K562 (cell line): Measurements from ENCODE around the gene COASY. TPM values are rescaled to one million over a fixed set of nuclear protein-coding genes. Genes with fewer than 3 reads are reported as not detected.
A peak's percentile ranks its signal among the peaks of the same experiment; 100 is the strongest.

Experiments
- BCL6 ChIP-seq: fragments of 250-450 bp; sonication (Bioruptor Pico); IDR thresholded peaks from 2 replicates; pipeline ENCODE4 v1.4.0; 2020
- BMI1 ChIP-seq: fragments of 150-350 bp; IDR thresholded peaks from 2 replicates; pipeline ENCODE4 v1.6.1; 2014; ENCODE audit warnings: low read length
- HDGF ChIP-seq: fragments of 450-650 bp; IDR thresholded peaks from 2 replicates; pipeline ENCODE4 v1.6.1; 2016
- KDM4B ChIP-seq, 2 experiments: fragments of 450-650 bp in 1 of 2; sonication (generic) in 1 of 2; IDR thresholded peaks; 2 replicates each; pipeline ENCODE4 v1.6.1; 2016 to 2017; ENCODE audit warnings: borderline replicate concordance in 2 of 2, antibody characterized with exemption in 1 of 2, low read depth in 1 of 2, mild to moderate bottlenecking in 1 of 2
- L3MBTL2 ChIP-seq: fragments of 450-650 bp; IDR thresholded peaks from 2 replicates; pipeline ENCODE4 v1.6.1; 2016; ENCODE audit warnings: mild to moderate bottlenecking, moderate library complexity
- MED1 ChIP-seq: sonication (generic); formaldehyde crosslinking; IDR thresholded peaks from 2 replicates; pipeline ENCODE4 v1.8.1; 2023; ENCODE audit warnings: missing genetic modification reagents, borderline replicate concordance
- MYBL2 ChIP-seq, 2 experiments: fragments of 450-650 bp in 1 of 2; sonication (generic) in 1 of 2; formaldehyde crosslinking in 1 of 2; IDR thresholded peaks; 2 replicates each; pipeline versions ENCODE4 v1.6.1 to v1.8.1; 2017 to 2022; ENCODE audit warnings: borderline replicate concordance in 1 of 2, inconsistent platforms in 1 of 2, low read depth in 1 of 2, mild to moderate bottlenecking in 1 of 2, missing genetic modification reagents in 1 of 2, moderate library complexity in 1 of 2
- NONO ChIP-seq, 2 experiments: fragments of 200-400 bp in 1 of 2; fragments of 450-650 bp in 1 of 2; formaldehyde crosslinking in 1 of 2; IDR thresholded peaks; 2 replicates each; pipeline ENCODE4 v1.6.1; 2017; ENCODE audit warnings: low read depth in 2 of 2, mild to moderate bottlenecking in 2 of 2, moderate library complexity in 2 of 2, low read length in 1 of 2
- NR3C1 ChIP-seq: sonication (generic); formaldehyde crosslinking; IDR thresholded peaks from 2 replicates; pipeline ENCODE4 v1.8.1; 2022; ENCODE audit warnings: missing genetic modification reagents
- PHF21A ChIP-seq: fragments of 450-650 bp; IDR thresholded peaks from 2 replicates; pipeline ENCODE4 v1.6.1; 2017; ENCODE audit warnings: low read depth, borderline replicate concordance
- PRPF4 ChIP-seq: fragments of 200-400 bp; formaldehyde crosslinking; IDR thresholded peaks from one replicate; pipeline ENCODE4 v1.6.1; 2017; ENCODE audit warnings: low read length, low read depth, mild to moderate bottlenecking; ENCODE audit not compliant: insufficient read depth, poor library complexity, severe bottlenecking
- PTTG1 ChIP-seq: fragments of 450-650 bp; IDR thresholded peaks from 2 replicates; pipeline ENCODE4 v1.6.1; 2016; ENCODE audit warnings: low read depth, mild to moderate bottlenecking, missing genetic modification characterization, missing compliant biosample characterization
- RB1 ChIP-seq: fragments of 450-650 bp; IDR thresholded peaks from 2 replicates; pipeline ENCODE4 v1.6.1; 2017; ENCODE audit warnings: low read depth, mild to moderate bottlenecking
- SAFB ChIP-seq: fragments of 200-400 bp; formaldehyde crosslinking; IDR thresholded peaks from 2 replicates; pipeline ENCODE4 v1.6.1; 2017; ENCODE audit warnings: low read depth, low read length, borderline replicate concordance
- SAP30 ChIP-seq: fragments of 200-600 bp; sonication (generic); IDR thresholded peaks from 2 replicates; pipeline ENCODE4 v1.6.1; 2012; ENCODE audit warnings: borderline replicate concordance, low read depth, mild to moderate bottlenecking, moderate library complexity, low read length, control low read depth, inconsistent platforms; ENCODE audit not compliant: insufficient read depth, poor library complexity, severe bottlenecking
- SMAD3 ChIP-seq: fragments of 450-650 bp; formaldehyde crosslinking; conservative IDR thresholded peaks from 2 replicates; pipeline ENCODE4 v1.4.0; 2020; ENCODE audit warnings: mild to moderate bottlenecking
- SMARCB1 ChIP-seq: IDR thresholded peaks from 2 replicates; pipeline ENCODE4 v1.6.1; 2011; ENCODE audit warnings: improper control_type of control experiment, low read depth; ENCODE audit not compliant: insufficient read length
- SPI1 ChIP-seq: IDR thresholded peaks from 2 replicates; pipeline ENCODE4 v1.6.1; 2011; ENCODE audit warnings: low read depth, low read length, control low read depth, borderline replicate concordance
- TAL1 ChIP-seq: fragments of 450-650 bp; IDR thresholded peaks from 2 replicates; pipeline ENCODE4 v1.6.1; 2016; ENCODE audit warnings: mild to moderate bottlenecking
- ZBTB8A ChIP-seq: fragments of 450-650 bp; IDR thresholded peaks from 2 replicates; pipeline ENCODE4 v1.6.1; 2018; ENCODE audit warnings: mild to moderate bottlenecking, moderate library complexity; ENCODE audit not compliant: partially characterized antibody
- ZFPM2 ChIP-seq: fragments of 250-450 bp; sonication (Bioruptor Pico); IDR thresholded peaks from 2 replicates; pipeline ENCODE4 v1.5.1; 2022; ENCODE audit warnings: mild to moderate bottlenecking
- ZNF175 ChIP-seq: fragments of 200-800 bp; sonication (Bioruptor generic); IDR thresholded peaks from 2 replicates; pipeline ENCODE4 v1.6.1; 2016; ENCODE audit warnings: low read depth, mild to moderate bottlenecking, missing genetic modification characterization, missing compliant biosample characterization
- polyA plus RNA-seq, 8 experiments: library from polyadenylated mRNA; depleted of rRNA in 4 of 8; stranded (reverse) in 5 of 8; unstranded in 3 of 8; fragments of >200 nt; fragmentation: Nextera tagmentation in 2 of 8; fragmentation: Illumina TruSeq in 1 of 8; extraction: Ambion mirVana in 2 of 8; extraction: Trizol in 1 of 8; gene quantifications; 2 replicates each; pipeline versions ENCODE4 v1.2.1 to v1.2.3, GENCODE V29; 2011 to 2014; ENCODE audit warnings: inconsistent platforms in 1 of 8, missing spikeins in 1 of 8
- total RNA-seq, 7 experiments: library from RNA; depleted of rRNA in 6 of 7; stranded (reverse); fragments of >200 nt in 6 of 7; fragmentation: Illumina TruSeq in 2 of 7; extraction: Trizol in 2 of 7; gene quantifications; 2 replicates each; pipeline versions ENCODE4 v1.2.1 to v1.2.3, GENCODE V29; 2011 to 2021; ENCODE audit warnings: low replicate concordance in 1 of 7
- TF ChIP-seq, protein P1 (sequence below): fragments of 250-450 bp; sonication (Bioruptor Pico); IDR thresholded peaks from 2 replicates; pipeline ENCODE4 v1.4.0; 2020; ENCODE audit warnings: mild to moderate bottlenecking, moderate library complexity
- TF ChIP-seq, protein P2 (sequence below): sonication (generic); formaldehyde crosslinking; IDR thresholded peaks from 2 replicates; pipeline ENCODE4 v1.8.1; 2023; ENCODE audit warnings: mild to moderate bottlenecking, missing genetic modification reagents
- TF ChIP-seq, protein P3 (sequence below), 2 experiments: fragments of 250-450 bp in 1 of 2; fragments of 450-650 bp in 1 of 2; sonication (Bioruptor Pico) in 1 of 2; IDR thresholded peaks; 2 replicates each; pipeline versions ENCODE4 v1.6.1 to v1.8.0; 2016 to 2021; ENCODE audit warnings: mild to moderate bottlenecking in 2 of 2, moderate library complexity in 2 of 2, missing compliant biosample characterization in 1 of 2, missing genetic modification characterization in 1 of 2

The COASY gene
- total and polyA plus RNA-seq, 9 of the 15 experiments (the other 6 are each of a cell fraction or from before 2014, with no cell fraction given): 25.4 to 175 (median 62.3) TPM

DNA sequence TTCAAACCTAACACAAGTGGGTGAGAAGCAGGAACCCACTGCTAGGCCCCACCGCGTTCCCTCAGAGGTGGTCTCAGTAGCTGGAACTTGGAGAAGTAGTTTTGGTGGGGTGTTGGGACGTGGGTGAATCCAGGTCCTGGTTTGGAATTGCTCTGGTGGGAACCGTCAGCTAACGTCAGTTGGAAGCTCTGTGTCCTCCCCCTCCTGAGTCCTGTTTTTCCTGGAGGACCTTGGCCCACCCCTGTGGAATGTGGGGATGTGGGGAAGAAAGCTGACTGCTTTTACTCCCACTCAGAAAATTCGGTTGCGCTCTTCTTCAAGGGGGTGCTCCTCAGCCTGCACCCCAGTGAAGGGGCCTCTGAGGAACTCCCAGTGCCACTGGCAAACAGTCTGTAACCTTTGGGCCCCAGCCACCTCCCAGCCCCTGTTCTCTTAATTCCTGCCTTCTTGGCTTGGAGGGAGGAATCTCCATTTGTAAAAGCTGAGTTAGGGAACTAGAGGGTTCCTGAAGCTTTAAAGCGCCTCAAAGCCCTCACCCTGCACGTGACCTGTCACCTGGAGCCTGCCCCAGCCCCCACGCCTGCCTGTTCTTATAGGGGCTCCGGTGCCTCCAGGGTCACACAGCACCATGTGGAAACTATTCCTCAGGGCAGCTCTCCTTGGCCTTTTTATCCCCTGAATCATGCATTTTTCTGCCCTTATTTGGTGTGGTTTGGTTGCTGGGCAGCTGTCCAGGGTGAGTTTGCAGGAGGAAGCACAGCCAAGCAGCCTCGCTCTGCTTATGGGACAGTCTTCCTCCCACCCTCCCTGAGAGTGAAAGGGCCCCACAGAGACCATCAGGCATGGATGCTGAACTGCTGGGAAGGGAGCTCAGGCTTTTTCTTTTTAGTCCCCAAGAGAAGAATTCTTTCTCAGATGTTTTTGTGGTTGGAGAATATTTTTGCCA, 42.1 kb upstream of the COASY start (continued):
- TF ChIP-seq, protein P1, sequence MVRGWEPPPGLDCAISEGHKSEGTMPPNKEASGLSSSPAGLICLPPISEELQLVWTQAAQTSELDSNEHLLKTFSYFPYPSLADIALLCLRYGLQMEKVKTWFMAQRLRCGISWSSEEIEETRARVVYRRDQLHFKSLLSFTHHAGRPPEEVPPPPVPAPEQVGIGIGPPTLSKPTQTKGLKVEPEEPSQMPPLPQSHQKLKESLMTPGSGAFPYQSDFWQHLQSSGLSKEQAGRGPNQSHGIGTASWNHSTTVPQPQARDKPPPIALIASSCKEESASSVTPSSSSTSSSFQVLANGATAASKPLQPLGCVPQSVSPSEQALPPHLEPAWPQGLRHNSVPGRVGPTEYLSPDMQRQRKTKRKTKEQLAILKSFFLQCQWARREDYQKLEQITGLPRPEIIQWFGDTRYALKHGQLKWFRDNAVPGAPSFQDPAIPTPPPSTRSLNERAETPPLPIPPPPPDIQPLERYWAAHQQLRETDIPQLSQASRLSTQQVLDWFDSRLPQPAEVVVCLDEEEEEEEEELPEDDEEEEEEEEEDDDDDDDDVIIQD: no peak
- TF ChIP-seq KDM4B (IDR thresholded peaks at IDR 0.05; ENCODE audit: borderline replicate concordance in 2 of 2, low read depth in 1 of 2) (no peak), NR3C1 (CRISPR knock-in tag) (no peak), ZNF175 (0 out of 2 replicates have a peak, but pooled peaks have one; percentile 7), ZBTB8A (no peak), SMARCB1 (no peak), SAFB (no peak), BCL6 (no peak), MYBL2 (IDR thresholded peaks at IDR 0.05; ENCODE audit: low read depth) (no peak), MYBL2 (CRISPR knock-in tag; IDR thresholded peaks at IDR 0.05; ENCODE audit: borderline replicate concordance) (no peak), HDGF (no peak), TAL1 (no peak), MED1 (CRISPR knock-in tag) (no peak), BMI1 (no peak), SPI1 (0 out of 2 replicates have a peak, but pooled peaks have one; percentile 5), L3MBTL2 (peak; percentile 59; the same call in 1 of the 2 replicates), ZFPM2 (CRISPR knock-in tag) (no peak), PRPF4 (no peak), SMAD3 (CRISPR knock-in tag) (no peak), SAP30 (no peak), RB1 (no peak), NONO (IDR thresholded peaks at IDR 0.05; ENCODE audit: low read depth in 2 of 2, low read length in 1 of 2) (no peak), PHF21A (no peak), PTTG1 (no peak)
- TF ChIP-seq, protein P2, sequence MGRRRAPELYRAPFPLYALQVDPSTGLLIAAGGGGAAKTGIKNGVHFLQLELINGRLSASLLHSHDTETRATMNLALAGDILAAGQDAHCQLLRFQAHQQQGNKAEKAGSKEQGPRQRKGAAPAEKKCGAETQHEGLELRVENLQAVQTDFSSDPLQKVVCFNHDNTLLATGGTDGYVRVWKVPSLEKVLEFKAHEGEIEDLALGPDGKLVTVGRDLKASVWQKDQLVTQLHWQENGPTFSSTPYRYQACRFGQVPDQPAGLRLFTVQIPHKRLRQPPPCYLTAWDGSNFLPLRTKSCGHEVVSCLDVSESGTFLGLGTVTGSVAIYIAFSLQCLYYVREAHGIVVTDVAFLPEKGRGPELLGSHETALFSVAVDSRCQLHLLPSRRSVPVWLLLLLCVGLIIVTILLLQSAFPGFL (CRISPR knock-in tag): no peak
- TF ChIP-seq, protein P3, sequence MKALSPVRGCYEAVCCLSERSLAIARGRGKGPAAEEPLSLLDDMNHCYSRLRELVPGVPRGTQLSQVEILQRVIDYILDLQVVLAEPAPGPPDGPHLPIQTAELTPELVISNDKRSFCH (CRISPR knock-in tag; IDR thresholded peaks at IDR 0.05): no peak
- TF ChIP-seq, protein P3 (tag; IDR thresholded peaks at IDR 0.05): no peak
